GM21529 (cell line): Measurements from ENCODE around the gene GTF2A2.

Experiments
- ATAC-seq: cut with Tn5 transposase; IDR thresholded peaks from one replicate; pipeline ENCODE4 v1.9.1; 2021; ENCODE audit not compliant: unreplicated experiment

Gene GTF2A2

DNA sequence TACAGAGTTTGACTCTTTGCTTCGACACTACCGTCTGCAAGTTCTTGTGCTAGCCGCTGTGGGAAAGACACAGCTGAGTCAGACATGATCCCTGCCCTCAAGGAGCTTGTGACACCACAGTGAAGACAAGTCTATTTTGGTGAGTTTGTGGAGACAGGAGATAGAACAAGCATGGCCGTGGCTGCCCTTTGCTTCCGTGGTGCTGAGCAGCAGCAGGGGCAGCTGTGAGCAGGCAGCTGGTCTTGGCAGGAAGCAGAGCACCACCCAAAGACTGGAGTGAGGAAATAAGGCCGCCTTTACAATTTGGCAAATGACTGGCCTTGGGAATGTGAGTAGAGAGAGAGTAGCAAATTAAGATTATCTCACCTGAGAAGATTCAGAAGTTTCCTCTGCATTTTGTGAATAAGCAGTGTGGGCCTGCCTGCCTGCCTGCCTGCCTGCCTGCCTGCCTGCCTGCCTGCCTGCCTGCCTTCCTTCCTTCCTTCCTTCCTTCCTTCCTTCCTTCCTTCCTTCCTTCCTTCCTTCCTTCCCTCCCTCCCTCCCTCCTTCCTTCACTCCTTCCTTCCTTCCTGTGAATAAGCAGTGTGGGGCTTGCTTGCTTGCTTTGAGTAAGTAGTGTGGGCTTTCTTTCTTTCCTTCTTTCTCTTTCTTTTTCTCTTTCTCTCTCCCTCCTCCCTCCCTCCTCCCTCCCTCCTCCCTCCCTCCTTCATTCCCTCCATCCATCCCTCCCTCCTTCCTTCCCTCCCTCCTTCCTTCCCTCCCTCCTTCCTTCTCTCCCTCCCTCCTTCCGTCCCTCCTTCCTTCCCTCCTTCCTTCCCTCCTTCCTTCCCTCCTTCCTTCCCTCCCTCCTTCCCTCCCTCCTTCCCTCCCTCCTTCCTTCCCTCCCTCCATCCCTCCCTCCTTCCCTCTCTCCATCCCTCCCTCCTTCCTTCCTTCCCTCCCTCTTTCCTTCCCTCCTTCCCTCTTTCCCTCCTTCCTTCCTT is 47.3 kb downstream of the GTF2A2 start:
- no peak for ATAC-seq

DNA sequence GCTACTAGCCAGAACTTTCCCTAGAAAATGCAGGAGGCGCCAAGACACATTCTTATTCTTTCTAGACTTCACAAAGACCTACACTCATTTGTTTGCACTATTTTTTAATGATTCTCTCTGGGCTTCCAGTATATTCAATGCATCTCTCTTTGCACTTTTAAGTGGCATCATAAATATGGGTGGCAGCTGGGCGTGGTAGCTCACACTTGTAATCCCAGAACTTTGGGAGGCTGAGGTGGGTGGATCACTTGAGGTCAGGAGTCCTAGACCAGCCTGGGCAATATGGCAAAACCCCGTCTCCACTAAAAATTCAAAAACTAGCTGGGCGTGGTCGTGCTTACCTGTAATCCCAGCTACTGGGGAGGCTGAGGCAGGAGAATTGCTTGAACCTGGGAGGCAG is 51.3 kb downstream of the GTF2A2 start:
- no peak for ATAC-seq

DNA sequence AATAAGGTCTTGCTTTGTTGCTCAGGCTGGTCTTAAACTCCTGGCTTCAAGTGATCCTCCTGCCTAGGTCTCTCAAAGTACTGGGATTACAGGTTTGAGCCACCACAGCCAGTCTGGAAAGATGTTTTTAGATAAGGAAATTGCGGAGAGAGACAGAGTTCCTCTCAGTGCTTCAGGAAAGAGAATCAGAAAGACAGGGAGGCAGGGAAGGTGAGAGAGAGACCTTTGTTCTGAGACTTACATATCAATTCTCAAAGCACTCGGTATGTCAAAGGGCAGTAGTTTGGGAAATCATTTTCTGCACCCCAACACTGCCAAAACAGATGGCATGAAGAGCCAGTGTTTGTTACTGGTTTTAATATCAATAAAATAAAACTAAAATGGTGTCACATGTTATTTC is 58.9 kb downstream of the GTF2A2 start:
- ATAC-seq, result no peak

DNA sequence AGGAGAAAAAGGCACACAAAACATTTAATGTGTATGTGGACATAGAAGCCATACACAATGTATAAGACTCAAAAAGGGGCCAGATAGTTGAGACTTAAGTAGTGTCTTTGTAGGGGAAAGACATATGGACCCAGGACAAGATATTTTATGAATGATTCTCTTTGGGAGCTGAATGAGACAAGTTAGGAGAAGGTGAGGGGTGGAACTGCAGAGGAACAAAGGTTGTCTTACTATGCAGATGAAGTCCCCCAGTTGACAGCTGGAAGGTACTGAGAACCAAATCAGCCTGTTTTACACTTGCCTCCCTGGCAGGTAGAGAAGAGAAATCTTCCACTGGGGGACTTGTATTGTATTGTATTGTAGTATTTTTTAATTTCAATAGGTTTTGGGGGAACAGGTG is 60.7 kb downstream of the GTF2A2 start:
- ATAC-seq, result no peak

DNA sequence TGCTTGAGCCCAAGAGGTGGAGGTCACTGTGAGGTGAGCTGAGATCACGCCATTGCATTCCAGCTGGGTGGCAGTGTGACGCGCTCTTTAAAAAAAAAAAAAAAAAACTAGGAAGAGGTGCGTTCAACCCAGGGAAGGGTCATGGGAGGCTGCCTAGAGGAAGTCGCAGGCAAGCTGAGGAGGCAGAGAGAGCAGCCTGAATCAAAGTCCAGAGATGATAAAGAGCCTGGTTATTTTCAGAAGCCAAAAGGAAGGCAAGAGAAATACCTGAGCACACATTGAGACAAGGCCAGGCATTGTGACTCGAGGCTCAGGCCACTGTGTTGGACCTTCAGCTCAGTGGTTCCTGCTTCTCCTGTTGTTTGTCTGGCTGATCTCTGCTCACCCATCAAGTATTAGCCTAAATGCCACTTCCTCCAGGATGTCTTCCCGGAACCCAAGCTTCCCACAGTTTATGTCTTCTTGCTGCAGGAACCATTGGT is 61.8 kb downstream of the GTF2A2 start:
- ATAC-seq, result no peak

DNA sequence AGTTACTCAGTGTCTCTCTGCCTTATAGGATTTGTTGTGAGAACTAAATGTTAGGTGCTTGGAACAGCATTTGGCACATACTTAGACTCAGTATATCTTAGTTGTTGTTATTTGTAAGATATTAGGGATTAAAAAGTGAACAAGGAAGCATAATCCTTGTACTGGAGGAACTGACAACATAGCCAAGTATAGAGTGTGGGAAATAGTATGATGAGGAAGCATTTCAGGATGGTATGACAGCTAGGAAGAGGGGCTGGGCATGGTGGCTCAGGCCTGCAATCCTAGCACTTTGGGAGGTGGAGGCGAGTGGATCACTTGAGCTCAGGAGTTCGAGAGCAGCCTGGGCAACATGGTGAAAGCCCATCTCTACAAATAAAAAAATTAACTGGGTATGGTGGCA is 62.3 kb downstream of the GTF2A2 start:
- ATAC-seq, result no peak

DNA sequence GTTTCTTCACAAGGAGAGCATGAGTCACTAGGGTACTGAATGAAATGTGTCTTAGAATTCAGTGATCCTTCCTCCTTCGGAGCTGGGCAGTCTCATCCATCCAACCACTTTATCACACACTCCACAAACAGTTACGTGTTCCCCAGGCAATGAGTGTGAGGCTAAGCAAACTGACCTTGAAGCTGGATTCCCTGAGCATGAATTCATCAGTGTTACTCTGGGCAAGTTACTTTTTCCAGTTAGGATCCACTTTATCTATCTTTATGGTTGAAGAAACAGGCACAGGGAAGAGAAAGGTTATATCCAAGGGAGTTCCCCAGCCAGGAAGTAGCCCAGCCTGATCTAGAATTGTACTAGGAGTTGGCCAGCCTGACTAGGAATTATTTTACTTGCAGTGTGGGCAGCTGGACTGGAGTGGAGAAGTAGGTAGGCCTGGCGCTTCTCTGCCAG is 62.8 kb downstream of the GTF2A2 start:
- no peak for ATAC-seq

DNA sequence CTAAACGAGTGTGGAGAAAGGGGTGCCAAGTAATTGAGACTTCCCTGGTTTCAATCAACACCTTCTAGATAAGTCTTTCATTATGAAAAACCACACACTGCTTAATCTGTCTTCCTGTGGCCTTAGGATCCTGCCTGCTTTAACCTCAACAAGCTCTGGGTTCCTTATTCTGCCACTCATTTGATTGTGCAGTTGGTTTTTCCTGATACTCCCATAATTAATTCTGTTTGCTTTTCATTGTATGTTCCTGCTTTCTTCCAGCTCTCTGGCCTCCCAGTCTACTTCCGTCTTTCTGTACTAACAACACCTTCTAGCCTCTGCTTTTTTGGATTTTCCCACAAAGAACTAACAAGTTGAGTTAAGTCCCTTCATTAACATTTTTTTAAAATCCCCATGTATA is 66.0 kb downstream of the GTF2A2 start:
- ATAC-seq, result no peak

DNA sequence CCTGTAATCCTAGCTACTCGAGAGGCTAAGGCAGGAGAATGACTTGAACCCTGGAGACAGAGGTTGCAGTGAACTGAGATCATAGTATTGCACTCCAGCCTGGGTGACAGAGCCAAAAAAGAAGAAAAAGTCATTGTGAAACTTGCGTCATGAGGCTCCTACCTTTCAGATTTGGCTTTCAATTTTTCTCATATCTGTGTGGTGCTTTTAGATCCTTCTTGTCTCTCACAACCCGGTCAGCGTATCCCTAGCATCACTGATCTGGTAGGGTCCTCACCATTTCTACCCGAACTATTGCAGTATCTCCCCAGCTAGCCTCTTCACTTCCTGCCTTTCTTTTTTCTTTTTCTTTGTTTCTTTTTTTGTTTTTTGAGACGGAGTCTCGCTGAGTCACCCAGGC is 67.3 kb downstream of the GTF2A2 start:
- ATAC-seq, result no peak
